ENCODE data around the gene SLC19A1.

Gene SLC19A1

GRCh38 chr21:45576838-45577737 is 34.8 kb upstream of the SLC19A1 start:
- Histone ChIP-seq H3K9me3 (ENCODE audit: control insufficient read depth, low read length) (no peaks in the 10 kb centered on the region), H3K4me3 (ENCODE audit: insufficient read depth, low read depth, low read length) (no peak overlapping the region), H3K27ac (ENCODE audit: insufficient read depth, low read depth, low read length, poor library complexity, severe bottlenecking) (no peak overlapping the region), H3K4me1 (ENCODE audit: control insufficient read depth, insufficient read depth, low read length) (peaks cover 14% of the 10 kb centered on the region), H3K27me3 (ENCODE audit: control insufficient read depth, insufficient read depth, low read length, poor library complexity, severe bottlenecking) (no peaks in the 10 kb centered on the region), H3K36me3 (ENCODE audit: control insufficient read depth, insufficient read depth, low read length) (no peaks in the 10 kb centered on the region)
- WGBS, 2 experiments: 93 to 94% methylated on average over 23 to 24 of the region's 24 CpGs

GRCh38 chr21:45575993-45576837 is 34.0 kb upstream of the SLC19A1 start:
- 95% methylated on average over 21 of the region's 21 CpGs for WGBS, 2 experiments
- H3K36me3 ChIP-seq (ENCODE audit: control insufficient read depth, insufficient read depth, low read length): no peaks in the 10 kb centered on the region
- no peaks in the 10 kb centered on the region for H3K9me3 ChIP-seq (ENCODE audit: control insufficient read depth, low read length)

GRCh38 chr21:45575304-45575992 is 33.2 kb upstream of the SLC19A1 start:
- Histone ChIP-seq H3K27me3 (ENCODE audit: control insufficient read depth, insufficient read depth, low read length, poor library complexity, severe bottlenecking) (no peaks in the 10 kb centered on the region), H3K4me1 (ENCODE audit: control insufficient read depth, insufficient read depth, low read length) (peaks cover 14% of the 10 kb centered on the region), H3K9me3 (ENCODE audit: control insufficient read depth, low read length) (no peaks in the 10 kb centered on the region), H3K27ac (ENCODE audit: insufficient read depth, low read depth, low read length, poor library complexity, severe bottlenecking) (no peak overlapping the region), H3K36me3 (ENCODE audit: control insufficient read depth, insufficient read depth, low read length) (no peaks in the 10 kb centered on the region), H3K4me3 (ENCODE audit: insufficient read depth, low read depth, low read length) (no peak overlapping the region)
- 91 to 94% methylated on average over 26 of the region's 26 CpGs for WGBS, 2 experiments

More at GRCh38 chr21:45575993-45576837, 34.0 kb upstream of the SLC19A1 start:
- peaks cover 14% of the 10 kb centered on the region for H3K4me1 ChIP-seq (ENCODE audit: control insufficient read depth, insufficient read depth, low read length)
- H3K27ac ChIP-seq (ENCODE audit: insufficient read depth, low read depth, low read length, poor library complexity, severe bottlenecking): no peak overlapping the region
- H3K27me3 ChIP-seq (ENCODE audit: control insufficient read depth, insufficient read depth, low read length, poor library complexity, severe bottlenecking): no peaks in the 10 kb centered on the region
- no peak overlapping the region for H3K4me3 ChIP-seq (ENCODE audit: insufficient read depth, low read depth, low read length)

DNA sequence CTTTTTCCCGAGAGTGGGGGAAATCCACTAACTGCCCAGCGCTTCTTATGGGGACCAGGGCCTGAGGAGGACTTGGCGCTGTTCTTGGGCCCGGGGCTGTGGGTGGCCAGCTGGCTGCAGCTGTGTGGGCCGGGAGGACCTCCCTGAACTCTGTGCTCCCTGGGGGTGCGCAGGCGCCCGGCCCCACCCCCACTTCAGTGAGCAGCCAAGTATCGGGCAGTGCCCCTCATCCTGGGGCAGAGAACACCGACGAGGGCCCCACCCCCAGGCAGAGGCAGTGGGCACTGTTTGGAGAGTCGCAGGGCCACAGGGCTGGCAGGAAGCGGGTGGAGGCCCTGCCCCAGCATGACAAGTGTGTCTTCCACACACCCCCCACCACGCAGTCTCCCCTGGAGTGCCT is 32.5 kb upstream of the SLC19A1 start:
- no peak overlapping the region for H3K27ac ChIP-seq (ENCODE audit: insufficient read depth, low read depth, low read length, poor library complexity, severe bottlenecking)
- peaks cover 14% of the 10 kb centered on the region for H3K4me1 ChIP-seq (ENCODE audit: control insufficient read depth, insufficient read depth, low read length)
- H3K9me3 ChIP-seq (ENCODE audit: control insufficient read depth, low read length): no peaks in the 10 kb centered on the region
- H3K4me3 ChIP-seq (ENCODE audit: insufficient read depth, low read depth, low read length): no peak overlapping the region
- WGBS, 2 experiments: 92 to 93% methylated on average over 14 of the region's 14 CpGs
- H3K36me3 ChIP-seq (ENCODE audit: control insufficient read depth, insufficient read depth, low read length): no peaks in the 10 kb centered on the region
- no peaks in the 10 kb centered on the region for H3K27me3 ChIP-seq (ENCODE audit: control insufficient read depth, insufficient read depth, low read length, poor library complexity, severe bottlenecking)

DNA sequence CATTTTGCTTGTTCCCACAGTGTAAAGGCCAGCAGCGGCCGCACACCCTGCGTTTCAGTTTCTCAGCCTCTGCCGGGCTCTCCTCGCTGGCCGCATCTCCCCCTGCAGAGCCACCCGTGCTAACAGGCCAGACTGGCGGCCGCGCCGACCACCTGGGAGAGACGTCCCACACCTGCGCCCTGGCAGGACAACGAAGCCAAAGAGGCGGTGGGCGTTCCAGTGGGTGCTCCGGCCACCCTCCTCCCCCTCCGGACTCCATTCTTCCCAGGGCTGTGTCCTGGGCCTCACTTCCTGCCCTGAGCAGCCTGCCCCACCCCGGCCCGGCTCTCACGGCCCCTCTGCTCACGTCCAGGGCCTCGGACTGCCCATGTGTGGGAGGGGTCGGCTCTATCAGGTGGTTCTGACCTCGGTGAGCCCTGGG is 31.9 kb upstream of the SLC19A1 start:
- Histone ChIP-seq H3K36me3 (ENCODE audit: control insufficient read depth, insufficient read depth, low read length) (no peaks in the 10 kb centered on the region), H3K4me3 (ENCODE audit: insufficient read depth, low read depth, low read length) (no peak overlapping the region), H3K4me1 (ENCODE audit: control insufficient read depth, insufficient read depth, low read length) (peaks cover 14% of the 10 kb centered on the region), H3K27ac (ENCODE audit: insufficient read depth, low read depth, low read length, poor library complexity, severe bottlenecking) (no peak overlapping the region), H3K9me3 (ENCODE audit: control insufficient read depth, low read length) (no peaks in the 10 kb centered on the region), H3K27me3 (ENCODE audit: control insufficient read depth, insufficient read depth, low read length, poor library complexity, severe bottlenecking) (no peaks in the 10 kb centered on the region)
- WGBS, 2 experiments: 80 to 81% methylated on average over 25 of the region's 25 CpGs

- Histone ChIP-seq H3K4me1 (ENCODE audit: control insufficient read depth, insufficient read depth, low read length) (peaks cover 14% of the 10 kb centered on the region), H3K27ac (ENCODE audit: insufficient read depth, low read depth, low read length, poor library complexity, severe bottlenecking) (no peak overlapping the region), H3K4me3 (ENCODE audit: insufficient read depth, low read depth, low read length) (no peak overlapping the region), H3K9me3 (ENCODE audit: control insufficient read depth, low read length) (no peaks in the 10 kb centered on the region), H3K36me3 (ENCODE audit: control insufficient read depth, insufficient read depth, low read length) (no peaks in the 10 kb centered on the region), H3K27me3 (ENCODE audit: control insufficient read depth, insufficient read depth, low read length, poor library complexity, severe bottlenecking) (no peaks in the 10 kb centered on the region)
- 78 to 84% methylated on average over 14 of the region's 14 CpGs for WGBS, 2 experiments
These were observed 31.3 kb upstream of the SLC19A1 start for GRCh38 chr21:45573452-45574035.

GRCh38 chr21:45572783-45573451 is 30.7 kb upstream of the SLC19A1 start:
- no peaks in the 10 kb centered on the region for H3K9me3 ChIP-seq (ENCODE audit: control insufficient read depth, low read length)
- no peaks in the 10 kb centered on the region for H3K27me3 ChIP-seq (ENCODE audit: control insufficient read depth, insufficient read depth, low read length, poor library complexity, severe bottlenecking)
- H3K4me1 ChIP-seq (ENCODE audit: control insufficient read depth, insufficient read depth, low read length): peaks cover 14% of the 10 kb centered on the region
- H3K27ac ChIP-seq (ENCODE audit: insufficient read depth, low read depth, low read length, poor library complexity, severe bottlenecking): no peak overlapping the region
- no peak overlapping the region for H3K4me3 ChIP-seq (ENCODE audit: insufficient read depth, low read depth, low read length)
- H3K36me3 ChIP-seq (ENCODE audit: control insufficient read depth, insufficient read depth, low read length): no peaks in the 10 kb centered on the region
- 88 to 89% methylated on average over 11 of the region's 11 CpGs for WGBS, 2 experiments

GRCh38 chr21:45572231-45572630 is 30.0 kb upstream of the SLC19A1 start:
- no peaks in the 10 kb centered on the region for H3K27me3 ChIP-seq (ENCODE audit: control insufficient read depth, insufficient read depth, low read length, poor library complexity, severe bottlenecking)
- 94 to 95% methylated on average over 8 of the region's 8 CpGs for WGBS, 2 experiments

DNA sequence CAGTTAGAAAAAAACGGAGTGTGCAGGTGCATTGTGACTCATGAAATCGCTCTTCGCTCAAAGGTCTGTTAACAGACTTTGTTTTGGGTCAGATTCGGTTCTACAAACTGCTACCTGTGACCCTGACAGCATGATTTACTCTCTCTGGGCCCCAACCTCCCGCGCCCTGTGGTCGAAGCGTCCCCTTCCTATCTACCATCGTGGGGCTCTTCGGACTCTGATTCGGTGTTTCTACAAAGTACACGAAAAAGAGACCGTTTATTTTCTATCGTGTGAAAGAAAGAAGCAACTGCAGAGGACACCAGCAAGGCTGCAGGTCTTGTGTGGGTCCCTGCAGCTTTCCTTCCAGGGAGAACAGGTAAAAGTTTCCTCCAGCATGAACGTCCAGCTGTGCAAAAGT is 29.4 kb upstream of the SLC19A1 start:
- H3K9me3 ChIP-seq (ENCODE audit: control insufficient read depth, low read length): no peaks in the 10 kb centered on the region
- no peak overlapping the region for H3K4me3 ChIP-seq (ENCODE audit: insufficient read depth, low read depth, low read length)
- H3K27me3 ChIP-seq (ENCODE audit: control insufficient read depth, insufficient read depth, low read length, poor library complexity, severe bottlenecking): no peaks in the 10 kb centered on the region
- WGBS, 2 experiments: 91 to 92% methylated on average over 15 of the region's 15 CpGs
- no peaks in the 10 kb centered on the region for H3K36me3 ChIP-seq (ENCODE audit: control insufficient read depth, insufficient read depth, low read length)
- H3K27ac ChIP-seq (ENCODE audit: insufficient read depth, low read depth, low read length, poor library complexity, severe bottlenecking): no peak overlapping the region
- peaks cover 14% of the 10 kb centered on the region for H3K4me1 ChIP-seq (ENCODE audit: control insufficient read depth, insufficient read depth, low read length)

More at GRCh38 chr21:45572231-45572630, 30.0 kb upstream of the SLC19A1 start:
- Histone ChIP-seq H3K27ac (ENCODE audit: insufficient read depth, low read depth, low read length, poor library complexity, severe bottlenecking) (no peak overlapping the region), H3K4me1 (ENCODE audit: control insufficient read depth, insufficient read depth, low read length) (peaks cover 14% of the 10 kb centered on the region), H3K36me3 (ENCODE audit: control insufficient read depth, insufficient read depth, low read length) (no peaks in the 10 kb centered on the region), H3K4me3 (ENCODE audit: insufficient read depth, low read depth, low read length) (no peak overlapping the region), H3K9me3 (ENCODE audit: control insufficient read depth, low read length) (no peaks in the 10 kb centered on the region)

All from ectodermal cell (in vitro differentiated cells).